Pancreas (tissue), 10 donors: Measurements from ENCODE around the gene FAM111A. TPM values are rescaled to one million over a fixed set of nuclear protein-coding genes. Genes with fewer than 3 reads are reported as not detected.
A peak's percentile ranks its signal among the peaks of the same experiment; 100 is the strongest.

Experiments used
- ATAC-seq, 4 donors: fragments of 200-7000 bp; cut with Tn5 transposase; one replicate each; pipeline versions ENCODE4 v1.8.0 to v1.9.1; 2020; ENCODE audit warnings: mild to moderate bottlenecking in 4 of 4, moderate library complexity in 4 of 4
- DNase-seq, 6 donors: peaks; one replicate each; pipeline ENCODE4 v3.0.0-alpha.2; 2020
- FAIRE-seq: peaks from 2 replicates; lab custom pipeline; 2012; peaks lifted over from hg19 to GRCh38; lab: Jason Lieb, UNC
- H3K27ac ChIP-seq, 4 donors: fragments of 200-600 bp; sonication (generic); 1 replicate in 3 of 4; 2 replicates in 1 of 4; pipeline versions ENCODE4 v1.5.0 to v1.8.0; 2020
- H3K27me3 ChIP-seq, 4 donors: fragments of 200-600 bp; one replicate each; pipeline ENCODE4 v1.8.0; 2021
- H3K36me3 ChIP-seq, 3 donors: fragments of 200-600 bp; sonication (generic) in 1 of 3; one replicate each; pipeline versions ENCODE4 v1.5.0 to v1.8.0; 2020 to 2021
- H3K4me1 ChIP-seq, 3 donors: fragments of 200-600 bp; one replicate each; pipeline ENCODE4 v1.8.0; 2021
- H3K4me3 ChIP-seq, 4 donors: fragments of 200-600 bp; sonication (generic) in 2 of 4; one replicate each; pipeline versions ENCODE4 v1.5.0 to v1.8.0; 2020 to 2021
- H3K9me3 ChIP-seq, 4 donors: fragments of 200-600 bp; one replicate each; pipeline ENCODE4 v1.8.0; 2021
- CTCF ChIP-seq, 4 donors: fragments of 200-600 bp; sonication (generic) in 3 of 4; IDR thresholded peaks; one replicate each; pipeline versions ENCODE4 v1.5.0 to v1.8.0; 2021; ENCODE audit warnings: antibody characterized with exemption in 4 of 4
- WGBS, 2 donors: extraction: QIAGEN DNeasy Blood & Tissue Kit; methylation state at CpG; one replicate each; pipeline ENCODE4 v1.1.7; 2013; 5-methylcytosine and 5-hydroxymethylcytosine counted together
- intact Hi-C, 3 donors: fragments of 100-400 bp; cut with DNase I; formaldehyde crosslinking; loops; one replicate each; pipeline versions ENCODE4 v1.11.1 to v1.14.2; 2022
- polyA plus RNA-seq, 2 donors: library from polyadenylated mRNA; stranded (reverse); fragments of 200-250 nt; gene quantifications; one replicate each; pipeline ENCODE4 v1.2.3, GENCODE V29; 2013
- total RNA-seq, 6 donors: library from RNA; stranded (reverse); fragmentation: NEBNext Ultra II Directional in 4 of 6; extraction: Animal tissue kit (Norgen Biotek cat#: 25700) in 4 of 6; gene quantifications; one replicate each; pipeline versions ENCODE4 v1.2.1 to v1.2.4, GENCODE V29; 2021 to 2023
- donor health status: healthy with polysubstance abuse.
- donor health status: DM: no; HTN: no; CAD: no; lungs with moderate emphysema.
- donor health status: DM: no; HTN: no; CAD: no.
- donor health status: control.
- donor health status: control.
- donor health status: Bipolar disorder and iron deficiency.
- donor health status: DM: yes; HTN: yes; CAD: no.
- donor health status: DM: no; HTN: no; CAD: no.
- donor health status: DM: no; HTN: no; CAD: no.
- donor health status: DM: yes; HTN: yes; CAD: no.

Gene FAM111A
- total and polyA plus RNA-seq, 8 donors, result 3.9 to 25.1 (median 9.9) TPM

- intact Hi-C loops, result no loop called here
- DNase-seq, result peak; percentile 37 to 83 (median 70)
- WGBS, 2 donors, result 26 to 34% methylated on average over 9 of the region's 9 CpGs
- ATAC-seq, result peak; percentile 58 to 84 (median 74)
- Histone ChIP-seq H3K27me3 (no peaks in the 10 kb centered on the region), H3K4me3 (no peak overlapping the region), H3K27ac (no peak overlapping the region), H3K36me3 (peaks cover 0 to 13% (median 0%) of the 10 kb centered on the region in 3 donors), H3K4me1 (no peaks in the 10 kb centered on the region), H3K9me3 (no peaks in the 10 kb centered on the region)
- no peak for TF ChIP-seq CTCF (IDR thresholded peaks at IDR 0.05)
- no peak for FAIRE-seq
These were observed 55.3 kb downstream of the FAM111A start for GRCh38 chr11:59197991-59198390.

- Histone ChIP-seq H3K27ac (no peak overlapping the region), H3K4me3 (no peak overlapping the region)
- intact Hi-C loops, result no loop called here
These were observed 56.1 kb downstream of the FAM111A start for GRCh38 chr11:59198726-59199125.

GRCh38 chr11:59199546-59200422 is 57.1 kb downstream of the FAM111A start:
- 75 to 78% methylated on average over 14 of the region's 14 CpGs for WGBS, 2 donors
- H3K27ac ChIP-seq, result no peak overlapping the region
- intact Hi-C loops, result no loop called here

More at GRCh38 chr11:59198726-59199125, 56.1 kb downstream of the FAM111A start:
- DNase-seq (no peak), FAIRE-seq (no peak), ATAC-seq (no peak)
- Histone ChIP-seq H3K36me3 (peaks cover 0 to 13% (median 0%) of the 10 kb centered on the region in 3 donors), H3K4me1 (no peaks in the 10 kb centered on the region), H3K9me3 (no peaks in the 10 kb centered on the region), H3K27me3 (no peaks in the 10 kb centered on the region)
- no peak for TF ChIP-seq CTCF (IDR thresholded peaks at IDR 0.05)
- 93 to 95% methylated on average over 2 of the region's 2 CpGs for WGBS, 2 donors

GRCh38 chr11:59200423-59200746 is 57.7 kb downstream of the FAM111A start:
- FAIRE-seq (no peak), ATAC-seq (no peak), DNase-seq (no peak)
- Histone ChIP-seq H3K4me1 (no peaks in the 10 kb centered on the region), H3K9me3 (no peaks in the 10 kb centered on the region), H3K4me3 (no peak overlapping the region), H3K27me3 (no peaks in the 10 kb centered on the region), H3K36me3 (peaks cover 0 to 17% (median 2%) of the 10 kb centered on the region in 3 donors), H3K27ac (no peak overlapping the region)
- no peak for TF ChIP-seq CTCF (IDR thresholded peaks at IDR 0.05)
- 70 to 75% methylated on average over 4 of the region's 4 CpGs for WGBS, 2 donors
- intact Hi-C loops, result no loop called here

More at GRCh38 chr11:59199546-59200422, 57.1 kb downstream of the FAM111A start:
- Histone ChIP-seq H3K9me3 (no peaks in the 10 kb centered on the region), H3K27me3 (no peaks in the 10 kb centered on the region), H3K36me3 (peaks cover 0 to 11% (median 0%) of the 10 kb centered on the region in 3 donors), H3K4me1 (no peaks in the 10 kb centered on the region), H3K4me3 (no peak overlapping the region)
- TF ChIP-seq CTCF (IDR thresholded peaks at IDR 0.05), result no peak
- FAIRE-seq (no peak), ATAC-seq (no peak), DNase-seq (no peak)

GRCh38 chr11:59201353-59201752 is 58.7 kb downstream of the FAM111A start:
- ATAC-seq (peak in 1 of 4 donors; percentile 39), DNase-seq (no peak), FAIRE-seq (no peak)
- intact Hi-C loops, result no loop called here
- Histone ChIP-seq H3K27ac (no peak overlapping the region), H3K4me3 (no peak overlapping the region), H3K36me3 (peaks cover 0 to 18% (median 2%) of the 10 kb centered on the region in 3 donors), H3K27me3 (no peaks in the 10 kb centered on the region), H3K9me3 (no peaks in the 10 kb centered on the region), H3K4me1 (no peaks in the 10 kb centered on the region)
- no peak for TF ChIP-seq CTCF (IDR thresholded peaks at IDR 0.05)
- 83 to 85% methylated on average over 3 of the region's 3 CpGs for WGBS, 2 donors
